ENCODE results near the gene POLR1A.

The POLR1A gene

GRCh38 chr2:86138736-86139625 lies 33.3 kb upstream of the POLR1A start:
- Histone ChIP-seq H3K9me3 (ENCODE audit: severe bottlenecking) (no peaks in the 10 kb centered on the region), H3K27ac (ENCODE audit: poor library complexity, severe bottlenecking) (no peak overlapping the region), H3K4me3 (ENCODE audit: severe bottlenecking) (no peak overlapping the region), H3K36me3 (ENCODE audit: low read depth) (peaks cover 88% of the 10 kb centered on the region), H3K27me3 (ENCODE audit: insufficient read depth, poor library complexity, severe bottlenecking) (no peaks in the 10 kb centered on the region), H3K4me1 (ENCODE audit: insufficient read depth, poor library complexity, severe bottlenecking) (no peaks in the 10 kb centered on the region)
- no peak for TF ChIP-seq CTCF (IDR thresholded peaks at IDR 0.05; ENCODE audit: poor library complexity, severe bottlenecking)
- no peak for ATAC-seq (ENCODE audit: low read depth)
- DNase-seq (ENCODE audit: low spot score): no peak

GRCh38 chr2:86136141-86136540 lies 30.5 kb upstream of the POLR1A start:
- DNase-seq (ENCODE audit: low spot score) (no peak), ATAC-seq (ENCODE audit: low read depth) (no peak)
- no peak overlapping the region for H3K4me3 ChIP-seq (ENCODE audit: severe bottlenecking)
- no peaks in the 10 kb centered on the region for H3K9me3 ChIP-seq (ENCODE audit: severe bottlenecking)
- TF ChIP-seq CTCF (IDR thresholded peaks at IDR 0.05; ENCODE audit: poor library complexity, severe bottlenecking): no peak
- no peaks in the 10 kb centered on the region for H3K4me1 ChIP-seq (ENCODE audit: insufficient read depth, poor library complexity, severe bottlenecking)
- peaks cover 90% of the 10 kb centered on the region for H3K36me3 ChIP-seq (ENCODE audit: low read depth)
- no peaks in the 10 kb centered on the region for H3K27me3 ChIP-seq (ENCODE audit: insufficient read depth, poor library complexity, severe bottlenecking)
- no peak overlapping the region for H3K27ac ChIP-seq (ENCODE audit: poor library complexity, severe bottlenecking)

- ATAC-seq (ENCODE audit: low read depth) (no peak), DNase-seq (ENCODE audit: low spot score) (no peak)
- no peak for TF ChIP-seq CTCF (IDR thresholded peaks at IDR 0.05; ENCODE audit: poor library complexity, severe bottlenecking)
- Histone ChIP-seq H3K4me1 (ENCODE audit: insufficient read depth, poor library complexity, severe bottlenecking) (no peaks in the 10 kb centered on the region), H3K9me3 (ENCODE audit: severe bottlenecking) (no peaks in the 10 kb centered on the region), H3K27me3 (ENCODE audit: insufficient read depth, poor library complexity, severe bottlenecking) (no peaks in the 10 kb centered on the region), H3K4me3 (ENCODE audit: severe bottlenecking) (no peak overlapping the region), H3K36me3 (ENCODE audit: low read depth) (peaks cover 93% of the 10 kb centered on the region), H3K27ac (ENCODE audit: poor library complexity, severe bottlenecking) (no peak overlapping the region)
Measured at GRCh38 chr2:86135653-86136052, 30.0 kb upstream of the POLR1A start.

- peaks cover 98% of the 10 kb centered on the region for H3K36me3 ChIP-seq (ENCODE audit: low read depth)
Measured at GRCh38 chr2:86134709-86135108, 29.0 kb upstream of the POLR1A start.

More at GRCh38 chr2:86134709-86135108, 29.0 kb upstream of the POLR1A start:
- Histone ChIP-seq H3K9me3 (ENCODE audit: severe bottlenecking) (no peaks in the 10 kb centered on the region), H3K4me3 (ENCODE audit: severe bottlenecking) (no peak overlapping the region), H3K27me3 (ENCODE audit: insufficient read depth, poor library complexity, severe bottlenecking) (no peaks in the 10 kb centered on the region), H3K27ac (ENCODE audit: poor library complexity, severe bottlenecking) (no peak overlapping the region), H3K4me1 (ENCODE audit: insufficient read depth, poor library complexity, severe bottlenecking) (no peaks in the 10 kb centered on the region)
- no peak for DNase-seq (ENCODE audit: low spot score)
- no peak for ATAC-seq (ENCODE audit: low read depth)
- no peak for TF ChIP-seq CTCF (IDR thresholded peaks at IDR 0.05; ENCODE audit: poor library complexity, severe bottlenecking)
